Measurements from ENCODE around the gene DLGAP1. TPM values are rescaled to one million over a fixed set of nuclear protein-coding genes. Genes with fewer than 3 reads are reported as not detected.

The DLGAP1 gene
- total and polyA plus RNA-seq, 2 donors (not counting 1 experiment from before 2014, with no cell fraction given) = 0.07 to 0.61 TPM

DNA sequence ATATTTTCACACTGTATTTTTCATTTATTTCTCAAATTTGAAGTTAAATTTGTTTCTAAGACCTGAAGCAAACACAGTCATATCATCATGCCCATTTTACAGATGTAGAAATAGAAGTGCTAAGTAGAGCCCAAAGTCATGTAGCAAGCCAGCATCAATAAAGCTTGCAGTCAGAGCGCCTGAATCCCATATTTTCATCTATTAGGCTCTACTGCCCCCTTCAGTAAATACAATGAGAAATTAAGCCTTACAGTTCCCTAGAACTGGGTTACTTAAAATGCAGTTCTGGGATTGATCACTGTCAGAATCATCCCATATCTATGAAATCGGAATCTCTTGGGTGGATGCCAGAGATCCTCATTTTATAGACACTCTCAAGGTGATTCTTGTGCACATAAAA, 585.3 kb downstream of the DLGAP1 start:
- no peak for DNase-seq
- no peaks in the 10 kb centered on the region for H3K9me3 ChIP-seq (ENCODE audit: control extremely low read depth in 1 of 3, control insufficient read depth in 2 of 3, insufficient read depth in 1 of 3, low read length in 2 of 3)
- intact Hi-C loops (cut with micrococcal nuclease) = no loop called here

GRCh38 chr18:3867864-3868311, 587.2 kb downstream of the DLGAP1 start:
- no peaks in the 10 kb centered on the region for H3K4me1 Mint-ChIP-seq
- CTCF ChIA-PET = no interaction called here
- H3K36me3 ChIP-seq (replicated peaks in 1 of 2; ENCODE audit: control extremely low read depth in 1 of 2, control insufficient read depth in 1 of 2, extremely low read depth in 1 of 2, insufficient read depth in 2 of 2, low read length in 1 of 2) = no peaks in the 10 kb centered on the region
- H3K79me2 ChIP-seq (ENCODE audit: control insufficient read depth, insufficient read depth, low read length) = no peaks in the 10 kb centered on the region
- ATAC-seq (ENCODE audit: low read depth) = no peak
- TF ChIP-seq EZH2 (IDR thresholded peaks at IDR 0.05; ENCODE audit: borderline replicate concordance, insufficient read depth, low read depth, low read length, poor library complexity, severe bottlenecking) = no peak
- TF ChIP-seq CTCF (IDR thresholded peaks at IDR 0.05) = no peak
- no peak overlapping the region for H3K27ac ChIP-seq (ENCODE audit: low read length in 2 of 2)
- H3K4me2 ChIP-seq (replicated peaks; ENCODE audit: low read depth, low read length, poor library complexity, severe bottlenecking) = no peak overlapping the region
- no peak overlapping the region for H2AFZ ChIP-seq (ENCODE audit: insufficient read depth, low read depth, low read length, poor library complexity, severe bottlenecking)
- H4K20me1 ChIP-seq (ENCODE audit: control insufficient read depth, insufficient read depth, low read length, poor library complexity, severe bottlenecking) = no peaks in the 10 kb centered on the region
- 62% methylated on average over 4 of the region's 8 CpGs for WGBS (ENCODE audit: insufficient coverage)
- no peak overlapping the region for H3K9ac ChIP-seq (ENCODE audit: low read length)
- H3K9me3 ChIP-seq (ENCODE audit: control extremely low read depth in 1 of 3, control insufficient read depth in 2 of 3, insufficient read depth in 1 of 3, low read length in 2 of 3) = no peaks in the 10 kb centered on the region
- POLR2A ChIA-PET = no interaction called here
- no peak for DNase-seq
- no peaks in the 10 kb centered on the region for H3K9me3 Mint-ChIP-seq (ENCODE audit: insufficient read depth)
- peaks cover 7% of the 10 kb centered on the region for H3K27me3 Mint-ChIP-seq
- H3K4me3 Mint-ChIP-seq = no peak overlapping the region
- intact Hi-C loops (cut with micrococcal nuclease) = no loop called here
- no peaks in the 10 kb centered on the region for H3K4me1 ChIP-seq (ENCODE audit: control insufficient read depth in 2 of 2, insufficient read depth in 2 of 2, low read length in 2 of 2)
- H3K27me3 ChIP-seq (replicated peaks in 1 of 4; ENCODE audit: control extremely low read depth in 1 of 4, control insufficient read depth in 3 of 4, insufficient read depth in 4 of 4, low read length in 3 of 4) = peaks cover 0 to 2% (median 0%) of the 10 kb centered on the region in 4 experiments
- no peak overlapping the region for H3K27ac Mint-ChIP-seq
- no peak overlapping the region for H3K4me3 ChIP-seq (ENCODE audit: control extremely low read depth in 1 of 5, extremely low read depth in 1 of 5, insufficient read depth in 1 of 5, low read depth in 2 of 5, low read length in 4 of 5)

More for the DNA sequence above, 585.3 kb downstream of the DLGAP1 start:
- Histone ChIP-seq H3K79me2 (ENCODE audit: control insufficient read depth, insufficient read depth, low read length) (no peaks in the 10 kb centered on the region), H3K4me3 (ENCODE audit: control extremely low read depth in 1 of 5, extremely low read depth in 1 of 5, insufficient read depth in 1 of 5, low read depth in 2 of 5, low read length in 4 of 5) (no peak overlapping the region), H3K4me2 (replicated peaks; ENCODE audit: low read depth, low read length, poor library complexity, severe bottlenecking) (no peak overlapping the region), H3K36me3 (replicated peaks in 1 of 2; ENCODE audit: control extremely low read depth in 1 of 2, control insufficient read depth in 1 of 2, extremely low read depth in 1 of 2, insufficient read depth in 2 of 2, low read length in 1 of 2) (no peaks in the 10 kb centered on the region), H3K27me3 (replicated peaks in 1 of 4; ENCODE audit: control extremely low read depth in 1 of 4, control insufficient read depth in 3 of 4, insufficient read depth in 4 of 4, low read length in 3 of 4) (peaks cover 0 to 2% (median 0%) of the 10 kb centered on the region in 4 experiments), H3K27ac (ENCODE audit: low read length in 2 of 2) (no peak overlapping the region), H4K20me1 (ENCODE audit: control insufficient read depth, insufficient read depth, low read length, poor library complexity, severe bottlenecking) (no peaks in the 10 kb centered on the region), H3K9ac (ENCODE audit: low read length) (no peak overlapping the region), H2AFZ (ENCODE audit: insufficient read depth, low read depth, low read length, poor library complexity, severe bottlenecking) (no peak overlapping the region), H3K4me1 (ENCODE audit: control insufficient read depth in 2 of 2, insufficient read depth in 2 of 2, low read length in 2 of 2) (no peaks in the 10 kb centered on the region)
- ChIA-PET POLR2A (no interaction called here), CTCF (interaction anchor here (1.6 kb wide), 1 partner anchor 8 kb away, joined by 4 read pairs; no protein-coding TSS in a partner anchor)
- Mint-ChIP-seq H3K4me1 (no peaks in the 10 kb centered on the region), H3K4me3 (no peak overlapping the region), H3K9me3 (ENCODE audit: insufficient read depth) (no peaks in the 10 kb centered on the region), H3K27ac (no peak overlapping the region), H3K27me3 (peaks cover 9% of the 10 kb centered on the region)
- WGBS (ENCODE audit: insufficient coverage) = 40% methylated on average over 1 of the region's 2 CpGs
- no peak for ATAC-seq (ENCODE audit: low read depth)
- TF ChIP-seq EZH2 (IDR thresholded peaks at IDR 0.05; ENCODE audit: borderline replicate concordance, insufficient read depth, low read depth, low read length, poor library complexity, severe bottlenecking) (no peak), CTCF (IDR thresholded peaks at IDR 0.05) (no peak)
